Measurements from ENCODE around the gene RAD21L1.

RAD21L1 gene

DNA sequence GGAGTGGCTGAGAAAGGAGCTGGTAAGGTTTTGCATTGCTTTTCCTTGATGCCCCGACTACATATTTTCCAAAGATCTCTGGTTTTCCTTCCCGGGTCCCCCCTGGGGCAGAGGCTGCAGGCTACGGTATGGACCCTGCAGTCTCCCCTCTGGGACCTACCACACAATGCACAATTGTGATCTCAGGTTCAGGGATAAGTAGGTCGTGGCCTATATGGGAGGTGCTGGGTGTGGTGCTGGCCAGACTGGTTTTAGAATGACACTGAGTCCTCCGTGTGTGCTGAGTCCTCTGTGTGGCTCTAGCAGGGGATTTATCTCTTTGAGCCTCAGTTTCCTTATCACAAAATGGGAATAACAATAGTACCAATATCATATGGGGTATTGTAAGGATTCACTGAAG is 22.2 kb upstream of the RAD21L1 start:
- H3K14ac ChIP-seq (ENCODE audit: low read length) = no peak overlapping the region
- no peak overlapping the region for H3K23ac ChIP-seq (ENCODE audit: low read depth, low read length, poor library complexity)
- no peak overlapping the region for H3K9ac ChIP-seq (ENCODE audit: low read depth, low read length, poor library complexity)
- no peaks in the 10 kb centered on the region for H3K36me3 ChIP-seq (replicated peaks in 1 of 2; ENCODE audit: control insufficient read depth in 2 of 2, insufficient read depth in 2 of 2, low read length in 2 of 2)
- H2AK5ac ChIP-seq (ENCODE audit: low read depth, low read length) = no peak overlapping the region
- no peak overlapping the region for H3K4me3 ChIP-seq (ENCODE audit: low read length in 2 of 2)
- H2BK120ac ChIP-seq (ENCODE audit: low read depth, low read length) = no peak overlapping the region
- no peak overlapping the region for H3K27ac ChIP-seq (replicated peaks; ENCODE audit: low read length)
- peaks cover 0 to 20% (median 0%) of the 10 kb centered on the region in 3 experiments for H3K27me3 ChIP-seq (ENCODE audit: control insufficient read depth in 3 of 3, insufficient read depth in 3 of 3, low read depth in 1 of 3, low read length in 3 of 3)
- no peak overlapping the region for H3K4me2 ChIP-seq (ENCODE audit: insufficient read depth, low read length, poor library complexity, severe bottlenecking)
- no peak overlapping the region for H2BK5ac ChIP-seq (ENCODE audit: low read length)
- no peak overlapping the region for H3K18ac ChIP-seq (ENCODE audit: low read length)
- H4K91ac ChIP-seq (ENCODE audit: low read depth, low read length, poor library complexity) = no peak overlapping the region
- WGBS, 2 donors (ENCODE audit: extremely low coverage in 2 of 2, insufficient read length in 2 of 2, insufficient replicate concordance in 1 of 2) = no CpG with 5 or more reads among the region's 5 CpGs
- H3K9me3 ChIP-seq (replicated peaks in 1 of 2; ENCODE audit: control insufficient read depth in 2 of 2, insufficient read depth in 1 of 2, low read depth in 1 of 2, low read length in 2 of 2) = no peaks in the 10 kb centered on the region
- no peak for DNase-seq (ENCODE audit: low spot score)
- no peak overlapping the region for H2AFZ ChIP-seq (ENCODE audit: low read length)
- H4K8ac ChIP-seq (ENCODE audit: low read depth, low read length) = no peak overlapping the region
- no peak overlapping the region for H2BK12ac ChIP-seq (ENCODE audit: low read length)
- H3K79me1 ChIP-seq (ENCODE audit: low read depth, low read length) = no peaks in the 10 kb centered on the region
- no peak overlapping the region for H2BK15ac ChIP-seq (ENCODE audit: low read length)
- H3K4ac ChIP-seq (ENCODE audit: low read length) = no peak overlapping the region
- H3K4me1 ChIP-seq (ENCODE audit: control insufficient read depth in 2 of 2, insufficient read depth in 1 of 2, low read depth in 1 of 2, low read length in 2 of 2) = no peaks in the 10 kb centered on the region

- no peak overlapping the region for H3K4me3 ChIP-seq (ENCODE audit: low read length in 2 of 2)
- no peak overlapping the region for H3K14ac ChIP-seq (ENCODE audit: low read length)
- no peaks in the 10 kb centered on the region for H3K9me3 ChIP-seq (replicated peaks in 1 of 2; ENCODE audit: control insufficient read depth in 2 of 2, insufficient read depth in 1 of 2, low read depth in 1 of 2, low read length in 2 of 2)
- H2BK5ac ChIP-seq (ENCODE audit: low read length) = no peak overlapping the region
- H4K91ac ChIP-seq (ENCODE audit: low read depth, low read length, poor library complexity) = no peak overlapping the region
- no peak overlapping the region for H3K9ac ChIP-seq (ENCODE audit: low read depth, low read length, poor library complexity)
- H2BK12ac ChIP-seq (ENCODE audit: low read length) = no peak overlapping the region
- no peak overlapping the region for H2BK15ac ChIP-seq (ENCODE audit: low read length)
- H3K4ac ChIP-seq (ENCODE audit: low read length) = no peak overlapping the region
- no peaks in the 10 kb centered on the region for H3K79me1 ChIP-seq (ENCODE audit: low read depth, low read length)
- no peak overlapping the region for H3K27ac ChIP-seq (replicated peaks; ENCODE audit: low read length)
- WGBS, 2 donors (ENCODE audit: extremely low coverage in 2 of 2, insufficient read length in 2 of 2, insufficient replicate concordance in 1 of 2) = no CpG with 5 or more reads among the region's 5 CpGs
- no peak for DNase-seq (ENCODE audit: low spot score)
- H3K36me3 ChIP-seq (replicated peaks in 1 of 2; ENCODE audit: control insufficient read depth in 2 of 2, insufficient read depth in 2 of 2, low read length in 2 of 2) = no peaks in the 10 kb centered on the region
- H2AK5ac ChIP-seq (ENCODE audit: low read depth, low read length) = no peak overlapping the region
- H3K4me1 ChIP-seq (ENCODE audit: control insufficient read depth in 2 of 2, insufficient read depth in 1 of 2, low read depth in 1 of 2, low read length in 2 of 2) = no peaks in the 10 kb centered on the region
- H4K8ac ChIP-seq (ENCODE audit: low read depth, low read length) = no peak overlapping the region
- no peak overlapping the region for H2BK120ac ChIP-seq (ENCODE audit: low read depth, low read length)
- no peak overlapping the region for H3K4me2 ChIP-seq (ENCODE audit: insufficient read depth, low read length, poor library complexity, severe bottlenecking)
- H3K23ac ChIP-seq (ENCODE audit: low read depth, low read length, poor library complexity) = no peak overlapping the region
- peaks cover 0 to 19% (median 0%) of the 10 kb centered on the region in 3 experiments for H3K27me3 ChIP-seq (ENCODE audit: control insufficient read depth in 3 of 3, insufficient read depth in 3 of 3, low read depth in 1 of 3, low read length in 3 of 3)
- no peak overlapping the region for H3K18ac ChIP-seq (ENCODE audit: low read length)
- no peak overlapping the region for H2AFZ ChIP-seq (ENCODE audit: low read length)
These were observed 21.7 kb upstream of the RAD21L1 start for GRCh38 chr20:1204113-1204512.

DNA sequence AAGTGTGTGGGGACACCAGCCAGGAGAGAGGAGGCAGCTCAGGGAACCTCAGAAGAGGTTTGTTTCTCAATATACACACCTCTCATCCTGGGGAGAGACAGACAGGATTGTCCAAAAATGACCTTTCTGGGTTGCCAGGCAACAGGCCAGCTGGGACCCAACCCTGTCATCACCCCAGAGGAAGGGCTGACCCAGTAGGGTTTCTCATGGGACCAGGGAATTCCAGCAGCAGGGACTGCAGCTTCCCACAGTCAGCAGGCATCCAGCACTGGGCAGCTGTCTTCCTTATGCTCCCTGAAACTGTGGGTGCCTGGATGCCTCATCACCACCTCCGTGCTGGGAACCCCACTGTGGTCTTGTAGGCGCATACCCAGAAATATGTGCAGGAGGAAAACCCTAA is 21.3 kb upstream of the RAD21L1 start:
- DNase-seq (ENCODE audit: low spot score) = no peak
- Histone ChIP-seq H3K9ac (ENCODE audit: low read depth, low read length, poor library complexity) (no peak overlapping the region), H3K79me1 (ENCODE audit: low read depth, low read length) (no peaks in the 10 kb centered on the region), H3K4ac (ENCODE audit: low read length) (no peak overlapping the region), H2BK12ac (ENCODE audit: low read length) (no peak overlapping the region), H3K4me1 (ENCODE audit: control insufficient read depth in 2 of 2, insufficient read depth in 1 of 2, low read depth in 1 of 2, low read length in 2 of 2) (no peaks in the 10 kb centered on the region), H3K14ac (ENCODE audit: low read length) (no peak overlapping the region), H3K36me3 (replicated peaks in 1 of 2; ENCODE audit: control insufficient read depth in 2 of 2, insufficient read depth in 2 of 2, low read length in 2 of 2) (no peaks in the 10 kb centered on the region), H3K4me3 (ENCODE audit: low read length in 2 of 2) (no peak overlapping the region), H2BK15ac (ENCODE audit: low read length) (no peak overlapping the region), H3K27me3 (ENCODE audit: control insufficient read depth in 3 of 3, insufficient read depth in 3 of 3, low read depth in 1 of 3, low read length in 3 of 3) (peaks cover 0 to 24% (median 0%) of the 10 kb centered on the region in 3 experiments), H3K27ac (replicated peaks; ENCODE audit: low read length) (no peak overlapping the region), H2BK120ac (ENCODE audit: low read depth, low read length) (no peak overlapping the region), H3K23ac (ENCODE audit: low read depth, low read length, poor library complexity) (no peak overlapping the region), H3K9me3 (replicated peaks in 1 of 2; ENCODE audit: control insufficient read depth in 2 of 2, insufficient read depth in 1 of 2, low read depth in 1 of 2, low read length in 2 of 2) (no peaks in the 10 kb centered on the region), H4K8ac (ENCODE audit: low read depth, low read length) (no peak overlapping the region), H2AFZ (ENCODE audit: low read length) (no peak overlapping the region), H4K91ac (ENCODE audit: low read depth, low read length, poor library complexity) (no peak overlapping the region), H3K18ac (ENCODE audit: low read length) (no peak overlapping the region), H2BK5ac (ENCODE audit: low read length) (no peak overlapping the region), H3K4me2 (ENCODE audit: insufficient read depth, low read length, poor library complexity, severe bottlenecking) (no peak overlapping the region), H2AK5ac (ENCODE audit: low read depth, low read length) (no peak overlapping the region)
- no CpG with 5 or more reads among the region's 2 CpGs for whole genome bisulfite sequencing, 2 donors (ENCODE audit: extremely low coverage in 2 of 2, insufficient read length in 2 of 2, insufficient replicate concordance in 1 of 2)

DNA sequence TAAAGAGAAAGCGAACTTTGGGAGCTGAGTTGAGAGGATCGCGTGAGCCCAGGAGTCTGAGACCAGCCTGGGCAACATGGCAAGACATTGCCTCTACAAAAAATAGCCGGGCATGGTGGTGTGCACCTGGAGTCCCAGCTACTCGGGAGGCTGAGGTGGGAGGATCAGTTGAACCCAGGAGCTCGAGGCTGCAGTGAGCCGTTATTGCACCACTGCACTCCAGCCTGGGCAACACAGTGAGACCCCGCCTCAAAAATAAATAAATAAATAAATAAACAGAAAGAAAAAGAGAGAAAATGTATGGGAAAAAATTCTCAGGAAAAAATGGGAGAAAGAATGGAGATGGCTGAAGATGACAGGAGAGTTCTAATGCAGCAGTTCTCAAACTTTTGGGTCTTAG is 20.0 kb upstream of the RAD21L1 start:
- no peak overlapping the region for H3K18ac ChIP-seq (ENCODE audit: low read length)
- no peak overlapping the region for H3K4me3 ChIP-seq (ENCODE audit: low read length in 2 of 2)
- no peak overlapping the region for H3K14ac ChIP-seq (ENCODE audit: low read length)
- WGBS, 2 donors (ENCODE audit: extremely low coverage in 2 of 2, insufficient read length in 2 of 2, insufficient replicate concordance in 1 of 2) = no CpG with 5 or more reads among the region's 8 CpGs
- H2AFZ ChIP-seq (ENCODE audit: low read length) = no peak overlapping the region
- H3K23ac ChIP-seq (ENCODE audit: low read depth, low read length, poor library complexity) = no peak overlapping the region
- H2BK120ac ChIP-seq (ENCODE audit: low read depth, low read length) = no peak overlapping the region
- H3K9ac ChIP-seq (ENCODE audit: low read depth, low read length, poor library complexity) = no peak overlapping the region
- no peaks in the 10 kb centered on the region for H3K4me1 ChIP-seq (ENCODE audit: control insufficient read depth in 2 of 2, insufficient read depth in 1 of 2, low read depth in 1 of 2, low read length in 2 of 2)
- no peak for DNase-seq (ENCODE audit: low spot score)
- H2BK15ac ChIP-seq (ENCODE audit: low read length) = no peak overlapping the region
- no peak overlapping the region for H3K27ac ChIP-seq (replicated peaks; ENCODE audit: low read length)
- no peak overlapping the region for H3K4me2 ChIP-seq (ENCODE audit: insufficient read depth, low read length, poor library complexity, severe bottlenecking)
- H2BK12ac ChIP-seq (ENCODE audit: low read length) = no peak overlapping the region
- H3K36me3 ChIP-seq (replicated peaks in 1 of 2; ENCODE audit: control insufficient read depth in 2 of 2, insufficient read depth in 2 of 2, low read length in 2 of 2) = no peaks in the 10 kb centered on the region
- H3K79me1 ChIP-seq (ENCODE audit: low read depth, low read length) = no peaks in the 10 kb centered on the region
- H3K9me3 ChIP-seq (replicated peaks in 1 of 2; ENCODE audit: control insufficient read depth in 2 of 2, insufficient read depth in 1 of 2, low read depth in 1 of 2, low read length in 2 of 2) = no peaks in the 10 kb centered on the region
- H3K27me3 ChIP-seq (ENCODE audit: control insufficient read depth in 3 of 3, insufficient read depth in 3 of 3, low read depth in 1 of 3, low read length in 3 of 3) = peaks cover 0 to 32% (median 0%) of the 10 kb centered on the region in 3 experiments
- H2AK5ac ChIP-seq (ENCODE audit: low read depth, low read length) = no peak overlapping the region
- H3K4ac ChIP-seq (ENCODE audit: low read length) = no peak overlapping the region
- no peak overlapping the region for H4K8ac ChIP-seq (ENCODE audit: low read depth, low read length)
- H4K91ac ChIP-seq (ENCODE audit: low read depth, low read length, poor library complexity) = no peak overlapping the region
- no peak overlapping the region for H2BK5ac ChIP-seq (ENCODE audit: low read length)

All from neuronal stem cell (in vitro differentiated cells).